Measurements from ENCODE around the gene LDAH.

LDAH gene

DNA sequence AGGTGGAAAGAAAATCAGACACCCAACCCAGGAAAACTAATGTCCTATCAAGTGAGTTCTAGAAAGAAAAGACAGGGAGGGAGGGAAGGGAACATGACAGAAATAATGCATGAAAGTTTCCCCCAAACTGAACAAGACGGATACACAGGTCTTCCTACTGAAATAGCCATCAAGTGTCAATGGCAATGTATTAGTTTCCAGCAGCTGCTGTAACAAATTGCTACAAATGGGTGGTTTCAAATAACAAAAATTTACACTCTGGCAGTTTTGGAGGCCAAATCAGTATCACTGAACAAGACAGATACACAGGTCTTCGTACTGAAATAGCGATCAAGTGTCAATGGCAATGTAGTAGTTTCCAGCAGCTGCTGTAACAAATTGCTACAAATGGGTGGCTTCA lies 70.6 kb downstream of the LDAH start:
- Histone ChIP-seq H3K4me3 (ENCODE audit: low read length) (no peak overlapping the region), H3K9me3 (ENCODE audit: control insufficient read depth, insufficient read depth, low read length) (no peaks in the 10 kb centered on the region), H3K4me1 (ENCODE audit: control insufficient read depth, insufficient read depth, low read length) (no peaks in the 10 kb centered on the region), H3K27ac (ENCODE audit: low read length) (no peak overlapping the region), H3K27me3 (ENCODE audit: control insufficient read depth, insufficient read depth, low read length) (no peaks in the 10 kb centered on the region), H3K36me3 (ENCODE audit: control insufficient read depth, insufficient read depth, low read length) (no peaks in the 10 kb centered on the region)
- WGBS (ENCODE audit: insufficient coverage, insufficient read length): no CpG with 5 or more reads among the region's 3 CpGs
- DNase-seq (ENCODE audit: low read depth, low spot score): no peak

DNA sequence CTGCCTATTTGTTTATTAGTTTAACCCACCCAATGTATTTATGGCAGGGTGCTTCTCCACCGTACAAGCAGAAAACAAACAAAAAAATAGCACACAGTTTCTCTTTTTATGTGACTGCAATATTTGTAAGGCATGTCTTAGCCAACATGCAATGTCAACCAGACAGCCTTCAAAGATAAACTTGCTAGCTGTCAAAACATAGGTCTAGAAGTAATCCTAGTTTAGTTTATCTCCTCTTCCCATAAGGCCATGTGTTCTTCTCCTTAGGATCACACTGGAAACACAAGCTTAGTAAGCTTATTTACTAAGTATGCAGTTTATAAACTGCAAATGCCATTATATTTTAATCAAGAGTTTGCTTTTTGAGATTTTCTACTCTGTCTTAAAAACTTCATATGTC lies 75.6 kb downstream of the LDAH start:
- Histone ChIP-seq H3K9me3 (ENCODE audit: control insufficient read depth, insufficient read depth, low read length) (no peaks in the 10 kb centered on the region), H3K4me1 (ENCODE audit: control insufficient read depth, insufficient read depth, low read length) (no peaks in the 10 kb centered on the region), H3K27ac (ENCODE audit: low read length) (no peak overlapping the region), H3K27me3 (ENCODE audit: control insufficient read depth, insufficient read depth, low read length) (no peaks in the 10 kb centered on the region), H3K4me3 (ENCODE audit: low read length) (no peak overlapping the region), H3K36me3 (ENCODE audit: control insufficient read depth, insufficient read depth, low read length) (no peaks in the 10 kb centered on the region)
- DNase-seq (ENCODE audit: low read depth, low spot score): no peak
- WGBS (ENCODE audit: insufficient coverage, insufficient read length): no CpG with 5 or more reads among the region's 1 CpG

DNA sequence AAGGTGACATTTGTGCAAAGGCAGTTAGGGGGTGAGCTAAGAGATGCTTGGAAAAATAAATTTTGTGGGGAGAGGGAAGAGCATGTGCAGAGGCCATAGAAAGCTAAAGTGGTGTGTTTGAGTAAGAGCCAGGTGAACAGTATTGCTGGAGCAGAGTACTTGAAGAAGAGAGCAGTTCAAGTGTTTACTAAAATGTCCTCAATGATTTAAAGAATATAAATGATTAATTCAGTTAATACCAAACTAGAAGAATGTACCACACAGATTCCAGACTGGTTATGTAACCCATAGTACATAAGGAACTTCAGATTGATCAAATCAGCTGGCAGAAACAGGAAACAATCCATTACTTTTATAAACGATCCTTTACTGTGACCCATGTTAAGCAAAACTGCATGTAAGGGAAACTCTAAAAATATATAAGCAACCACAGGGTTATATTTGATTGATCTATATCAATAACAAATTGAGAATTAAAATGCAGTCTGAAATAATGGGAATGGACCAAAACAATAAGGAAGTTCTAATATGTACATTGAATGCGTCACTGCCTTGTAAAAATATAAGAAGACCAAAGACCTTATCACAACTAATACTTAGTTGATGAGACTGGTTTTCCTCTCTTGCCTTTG lies 76.9 kb downstream of the LDAH start:
- H3K27ac ChIP-seq (ENCODE audit: low read length): no peak overlapping the region
- no CpG with 5 or more reads among the region's 2 CpGs for WGBS (ENCODE audit: insufficient coverage, insufficient read length)
- DNase-seq (ENCODE audit: low read depth, low spot score): no peak

DNA sequence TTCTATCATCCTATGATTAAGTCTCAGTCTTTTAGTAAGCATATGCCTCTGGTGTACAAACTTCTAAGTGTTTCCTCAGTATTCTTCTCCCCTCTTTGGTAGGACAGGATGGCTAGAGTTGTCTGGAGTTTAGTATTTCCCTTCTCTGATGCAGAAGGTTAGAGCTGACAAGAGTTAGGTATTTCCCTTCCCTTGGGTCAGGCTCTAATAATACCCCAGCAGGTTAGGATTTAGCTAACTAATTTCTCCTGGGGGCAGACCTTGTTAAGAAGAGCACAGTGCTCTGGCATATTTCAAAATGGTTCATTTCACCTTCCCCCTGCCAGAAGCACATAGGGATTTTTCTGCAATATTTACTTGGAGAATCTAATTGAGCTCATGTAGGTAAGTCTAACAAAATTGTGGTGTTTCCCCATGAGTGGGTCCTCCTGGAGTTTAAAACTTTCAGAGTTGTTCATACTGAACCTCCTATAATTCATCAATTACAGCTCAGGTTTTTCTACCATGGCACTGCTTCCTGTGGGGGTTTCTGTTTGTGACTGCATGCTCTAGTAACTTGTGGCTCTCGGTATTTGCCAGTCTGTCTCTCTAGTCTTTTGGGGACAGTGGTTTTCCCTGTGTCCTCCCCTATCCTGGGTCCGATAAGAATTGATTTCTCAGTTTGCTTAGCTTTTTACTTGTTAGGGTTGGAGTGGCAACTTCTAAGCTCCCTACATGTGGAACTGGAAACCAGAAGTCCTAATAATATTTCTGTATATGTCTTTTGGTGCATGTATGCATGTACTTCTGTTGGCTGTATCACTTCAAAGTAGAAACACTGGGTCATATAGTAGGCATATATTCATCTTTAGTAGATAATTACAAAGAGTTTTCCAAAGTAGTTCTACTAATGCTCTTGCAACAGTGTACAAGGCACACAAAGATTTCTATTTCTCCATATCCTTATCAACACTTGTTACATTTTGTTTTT lies 78.2 kb downstream of the LDAH start:
- Histone ChIP-seq H3K36me3 (ENCODE audit: control insufficient read depth, insufficient read depth, low read length) (no peaks in the 10 kb centered on the region), H3K27ac (ENCODE audit: low read length) (no peak overlapping the region), H3K4me3 (ENCODE audit: low read length) (no peak overlapping the region), H3K4me1 (ENCODE audit: control insufficient read depth, insufficient read depth, low read length) (no peaks in the 10 kb centered on the region), H3K27me3 (ENCODE audit: control insufficient read depth, insufficient read depth, low read length) (no peaks in the 10 kb centered on the region), H3K9me3 (ENCODE audit: control insufficient read depth, insufficient read depth, low read length) (no peaks in the 10 kb centered on the region)
- no peak for DNase-seq (ENCODE audit: low read depth, low spot score)
- no CpG with 5 or more reads among the region's 2 CpGs for WGBS (ENCODE audit: insufficient coverage, insufficient read length)

More for the DNA sequence above, 76.9 kb downstream of the LDAH start:
- no peaks in the 10 kb centered on the region for H3K9me3 ChIP-seq (ENCODE audit: control insufficient read depth, insufficient read depth, low read length)
- no peak overlapping the region for H3K4me3 ChIP-seq (ENCODE audit: low read length)
- no peaks in the 10 kb centered on the region for H3K36me3 ChIP-seq (ENCODE audit: control insufficient read depth, insufficient read depth, low read length)
- no peaks in the 10 kb centered on the region for H3K4me1 ChIP-seq (ENCODE audit: control insufficient read depth, insufficient read depth, low read length)
- H3K27me3 ChIP-seq (ENCODE audit: control insufficient read depth, insufficient read depth, low read length): no peaks in the 10 kb centered on the region

DNA sequence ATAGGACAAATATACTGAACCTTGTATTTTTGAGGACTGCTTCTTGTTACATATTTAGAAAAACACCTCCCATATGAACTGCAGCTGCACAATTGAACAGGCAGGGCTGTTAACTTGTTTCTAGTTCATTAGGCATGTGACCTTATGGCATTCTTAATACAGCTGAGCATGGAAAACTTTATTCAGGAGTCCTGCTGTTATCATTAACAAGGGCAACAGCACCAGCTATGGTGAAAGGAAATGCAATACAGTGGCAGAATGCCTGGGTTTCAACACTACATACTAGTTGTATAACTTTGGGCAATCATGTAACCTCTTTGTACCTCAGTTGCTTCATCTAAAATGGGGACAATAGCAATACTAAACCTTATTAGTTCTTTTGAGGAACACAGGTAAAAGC lies 84.1 kb downstream of the LDAH start:
- no peak overlapping the region for H3K27ac ChIP-seq (ENCODE audit: low read length)
- H3K27me3 ChIP-seq (ENCODE audit: control insufficient read depth, insufficient read depth, low read length): no peaks in the 10 kb centered on the region
- no peaks in the 10 kb centered on the region for H3K9me3 ChIP-seq (ENCODE audit: control insufficient read depth, insufficient read depth, low read length)

DNA sequence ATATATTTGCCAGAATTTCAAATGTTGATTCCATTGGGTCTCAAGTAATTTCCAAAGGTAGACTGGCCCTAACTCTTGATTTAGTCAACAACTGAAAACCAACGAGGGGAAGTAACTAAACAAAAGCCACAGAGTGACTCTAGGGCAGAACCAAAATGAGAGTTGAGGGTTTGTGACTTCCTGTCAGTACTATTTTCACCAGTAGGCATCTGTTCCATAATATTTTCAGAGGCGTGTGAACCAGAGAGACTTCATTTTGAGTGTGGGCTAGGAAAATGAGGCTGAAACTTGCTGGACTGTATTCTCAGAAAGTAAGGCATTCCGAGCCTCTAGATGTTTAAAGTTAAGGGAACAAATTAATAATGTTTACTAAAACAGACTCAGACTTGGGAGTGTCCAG lies 85.4 kb downstream of the LDAH start:
- Histone ChIP-seq H3K36me3 (ENCODE audit: control insufficient read depth, insufficient read depth, low read length) (no peaks in the 10 kb centered on the region), H3K4me1 (ENCODE audit: control insufficient read depth, insufficient read depth, low read length) (no peaks in the 10 kb centered on the region), H3K27ac (ENCODE audit: low read length) (no peak overlapping the region), H3K9me3 (ENCODE audit: control insufficient read depth, insufficient read depth, low read length) (no peaks in the 10 kb centered on the region), H3K27me3 (ENCODE audit: control insufficient read depth, insufficient read depth, low read length) (no peaks in the 10 kb centered on the region), H3K4me3 (ENCODE audit: low read length) (no peak overlapping the region)
- WGBS (ENCODE audit: insufficient coverage, insufficient read length): no CpG with 5 or more reads among the region's 3 CpGs
- no peak for DNase-seq (ENCODE audit: low read depth, low spot score)

More for the DNA sequence above, 84.1 kb downstream of the LDAH start:
- no peaks in the 10 kb centered on the region for H3K4me1 ChIP-seq (ENCODE audit: control insufficient read depth, insufficient read depth, low read length)
- DNase-seq (ENCODE audit: low read depth, low spot score): no peak
- H3K4me3 ChIP-seq (ENCODE audit: low read length): no peak overlapping the region
- H3K36me3 ChIP-seq (ENCODE audit: control insufficient read depth, insufficient read depth, low read length): no peaks in the 10 kb centered on the region

DNA sequence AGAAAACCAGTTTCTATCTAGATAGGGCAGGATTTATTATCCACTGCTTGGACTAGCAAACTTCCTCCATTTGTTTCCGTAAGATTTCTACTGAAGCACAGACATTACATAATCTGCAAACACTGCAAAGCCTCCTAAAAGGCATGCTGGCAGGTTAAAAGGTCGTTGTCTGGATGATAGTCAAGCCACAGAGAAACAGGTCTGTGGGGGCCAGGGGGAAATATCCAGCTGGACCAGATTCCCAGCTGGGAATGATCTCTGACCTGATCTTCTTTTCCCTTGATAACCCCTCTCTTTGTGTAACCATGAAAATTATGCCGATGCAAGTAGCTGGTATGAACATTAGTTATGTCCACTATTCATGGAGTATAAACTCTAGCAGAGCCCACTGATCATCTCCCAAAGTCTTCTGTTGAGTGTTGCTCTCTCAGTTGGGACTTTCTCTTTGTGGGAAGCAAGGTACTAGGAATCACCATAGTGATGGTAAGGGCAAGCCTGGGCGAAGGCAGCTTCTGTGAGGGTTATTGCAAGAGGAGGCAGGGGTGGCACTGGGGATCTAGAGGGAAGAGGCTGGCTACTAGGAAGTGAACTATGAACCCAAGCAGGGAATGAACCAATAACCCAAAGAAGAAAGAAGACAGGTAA lies 94.7 kb downstream of the LDAH start:
- no peaks in the 10 kb centered on the region for H3K27me3 ChIP-seq (ENCODE audit: control insufficient read depth, insufficient read depth, low read length)
- no peak for DNase-seq (ENCODE audit: low read depth, low spot score)
- no peak overlapping the region for H3K4me3 ChIP-seq (ENCODE audit: low read length)
- no CpG with 5 or more reads among the region's 4 CpGs for WGBS (ENCODE audit: insufficient coverage, insufficient read length)
- no peaks in the 10 kb centered on the region for H3K4me1 ChIP-seq (ENCODE audit: control insufficient read depth, insufficient read depth, low read length)
- no peaks in the 10 kb centered on the region for H3K36me3 ChIP-seq (ENCODE audit: control insufficient read depth, insufficient read depth, low read length)
- no peak overlapping the region for H3K27ac ChIP-seq (ENCODE audit: low read length)
- H3K9me3 ChIP-seq (ENCODE audit: control insufficient read depth, insufficient read depth, low read length): no peaks in the 10 kb centered on the region

DNA sequence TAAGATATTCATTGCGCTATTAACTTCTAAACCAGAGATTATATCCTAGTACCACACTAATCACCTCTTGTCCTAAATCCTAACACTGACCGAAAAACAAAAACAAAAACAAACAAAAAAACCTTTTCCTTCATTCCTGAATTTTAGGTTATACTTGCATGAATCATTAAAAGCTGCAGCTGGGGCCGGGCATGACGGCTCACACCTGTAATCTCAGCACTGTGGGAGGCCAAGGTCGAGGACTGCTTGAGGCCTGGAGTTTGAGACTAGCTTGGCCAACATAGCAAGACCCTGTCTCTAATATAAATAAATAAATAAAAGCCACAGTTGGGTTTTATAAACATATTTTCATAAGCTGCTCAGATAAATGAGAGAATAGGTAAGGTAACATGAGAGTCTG lies 96.0 kb downstream of the LDAH start:
- H3K9me3 ChIP-seq (ENCODE audit: control insufficient read depth, insufficient read depth, low read length): no peaks in the 10 kb centered on the region
- no peaks in the 10 kb centered on the region for H3K36me3 ChIP-seq (ENCODE audit: control insufficient read depth, insufficient read depth, low read length)
- H3K27me3 ChIP-seq (ENCODE audit: control insufficient read depth, insufficient read depth, low read length): no peaks in the 10 kb centered on the region
- H3K4me1 ChIP-seq (ENCODE audit: control insufficient read depth, insufficient read depth, low read length): no peaks in the 10 kb centered on the region
- 100% methylated on average over 1 of the region's 5 CpGs for WGBS (ENCODE audit: insufficient coverage, insufficient read length)
- H3K27ac ChIP-seq (ENCODE audit: low read length): no peak overlapping the region
- DNase-seq (ENCODE audit: low read depth, low spot score): no peak
- no peak overlapping the region for H3K4me3 ChIP-seq (ENCODE audit: low read length)

DNA sequence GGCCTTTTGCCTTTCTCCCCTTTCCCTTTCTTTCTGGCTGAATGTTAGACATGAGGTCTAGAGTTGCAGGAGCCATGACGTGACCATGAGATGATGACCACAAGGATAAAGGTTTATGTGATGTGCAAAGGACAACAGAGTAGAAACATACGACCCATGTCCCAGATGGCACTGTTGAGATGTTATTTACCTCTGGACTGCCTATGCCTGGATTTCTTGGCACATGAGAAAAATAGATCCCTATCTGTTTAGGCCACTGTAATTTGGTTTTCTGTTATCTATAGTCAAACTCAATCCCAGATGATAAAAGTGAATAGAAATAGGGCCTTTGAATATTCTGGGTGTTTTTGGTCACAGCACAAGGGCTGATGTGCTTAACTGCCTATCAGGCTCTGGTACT lies 97.1 kb downstream of the LDAH start:
- DNase-seq (ENCODE audit: low read depth, low spot score): no peak
- Histone ChIP-seq H3K27ac (ENCODE audit: low read length) (no peak overlapping the region), H3K4me3 (ENCODE audit: low read length) (no peak overlapping the region), H3K27me3 (ENCODE audit: control insufficient read depth, insufficient read depth, low read length) (no peaks in the 10 kb centered on the region), H3K9me3 (ENCODE audit: control insufficient read depth, insufficient read depth, low read length) (no peaks in the 10 kb centered on the region), H3K36me3 (ENCODE audit: control insufficient read depth, insufficient read depth, low read length) (no peaks in the 10 kb centered on the region), H3K4me1 (ENCODE audit: control insufficient read depth, insufficient read depth, low read length) (no peaks in the 10 kb centered on the region)
- no CpG with 5 or more reads among the region's 2 CpGs for WGBS (ENCODE audit: insufficient coverage, insufficient read length)

DNA sequence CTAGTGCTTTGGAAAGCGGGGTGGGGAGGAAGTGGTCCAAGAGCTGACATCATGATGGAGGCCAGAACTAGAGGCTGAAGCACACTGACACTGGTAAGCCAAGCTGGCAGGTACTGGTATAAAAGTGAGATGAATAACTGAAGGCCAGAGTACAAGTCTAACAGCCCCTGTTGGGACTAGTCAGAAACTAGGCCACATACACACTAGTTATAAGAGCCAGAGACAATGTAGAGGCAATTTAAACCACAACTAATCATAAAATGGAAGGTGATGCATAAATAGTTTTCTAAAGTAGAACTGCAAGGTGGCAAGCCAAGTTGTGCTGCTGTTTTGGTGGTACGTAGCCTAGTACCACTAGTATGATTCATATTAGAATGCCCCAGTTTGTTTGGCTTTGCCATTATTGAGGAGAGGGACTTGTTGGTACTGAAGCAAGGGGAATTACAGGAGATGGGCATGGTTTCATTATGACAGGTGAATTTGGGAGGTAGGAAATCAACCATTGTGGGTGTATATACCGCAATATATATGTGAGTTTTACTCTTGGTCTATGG lies 98.3 kb downstream of the LDAH start:
- Histone ChIP-seq H3K27ac (ENCODE audit: low read length) (no peak overlapping the region), H3K4me1 (ENCODE audit: control insufficient read depth, insufficient read depth, low read length) (no peaks in the 10 kb centered on the region), H3K27me3 (ENCODE audit: control insufficient read depth, insufficient read depth, low read length) (no peaks in the 10 kb centered on the region), H3K9me3 (ENCODE audit: control insufficient read depth, insufficient read depth, low read length) (no peaks in the 10 kb centered on the region), H3K36me3 (ENCODE audit: control insufficient read depth, insufficient read depth, low read length) (no peaks in the 10 kb centered on the region), H3K4me3 (ENCODE audit: low read length) (no peak overlapping the region)
- WGBS (ENCODE audit: insufficient coverage, insufficient read length): no CpG with 5 or more reads among the region's 3 CpGs
- DNase-seq (ENCODE audit: low read depth, low spot score): no peak
